WTC11 (cell line): ENCODE results near the gene VDAC1.

Experiments
- E2F4 ChIP-seq: sonication (generic); formaldehyde crosslinking; IDR thresholded peaks from 2 replicates; pipeline ENCODE4 v1.8.1; 2022; ENCODE audit warnings: low read depth, mild to moderate bottlenecking, moderate library complexity, missing genetic modification reagents, borderline replicate concordance
- FOXP1 ChIP-seq: sonication (generic); formaldehyde crosslinking; IDR thresholded peaks from 2 replicates; pipeline ENCODE4 v1.8.0; 2022; ENCODE audit warnings: missing genetic modification reagents, mild to moderate bottlenecking, moderate library complexity, borderline replicate concordance
- GABPB1 ChIP-seq: sonication (generic); formaldehyde crosslinking; IDR thresholded peaks from 2 replicates; pipeline ENCODE4 v1.8.1; 2023; ENCODE audit warnings: mild to moderate bottlenecking, missing genetic modification reagents
- GTF2I ChIP-seq: fragments of 250-450 bp; sonication (Bioruptor Pico); conservative IDR thresholded peaks from 2 replicates; pipeline ENCODE4 v1.4.0; 2021; ENCODE audit warnings: mild to moderate bottlenecking
- JUN ChIP-seq: sonication (generic); formaldehyde crosslinking; IDR thresholded peaks from 2 replicates; pipeline ENCODE4 v1.8.0; 2023; ENCODE audit warnings: mild to moderate bottlenecking, missing genetic modification reagents
- MAX ChIP-seq: sonication (generic); formaldehyde crosslinking; IDR thresholded peaks from 2 replicates; pipeline ENCODE4 v1.8.0; 2022; ENCODE audit warnings: mild to moderate bottlenecking, missing genetic modification reagents
- MLX ChIP-seq: sonication (generic); formaldehyde crosslinking; IDR thresholded peaks from 2 replicates; pipeline ENCODE4 v1.8.1; 2023; ENCODE audit warnings: mild to moderate bottlenecking, missing genetic modification reagents, moderate library complexity
- NFE2L1 ChIP-seq: sonication (generic); formaldehyde crosslinking; IDR thresholded peaks from 2 replicates; pipeline ENCODE4 v1.8.1; 2023; ENCODE audit warnings: missing genetic modification reagents
- PRDM15 ChIP-seq: sonication (generic); formaldehyde crosslinking; IDR thresholded peaks from 2 replicates; pipeline ENCODE4 v1.8.0; 2022; ENCODE audit warnings: missing genetic modification reagents
- RELA ChIP-seq: sonication (generic); formaldehyde crosslinking; IDR thresholded peaks from 2 replicates; pipeline ENCODE4 v1.8.1; 2022; ENCODE audit warnings: missing genetic modification reagents, mild to moderate bottlenecking, borderline replicate concordance
- ZNF416 ChIP-seq: fragments of 250-450 bp; sonication (Bioruptor Pico); IDR thresholded peaks from 2 replicates; pipeline ENCODE4 v1.9.0; 2021; ENCODE audit warnings: mild to moderate bottlenecking, inconsistent platforms
- TF ChIP-seq, protein P1 (sequence below): fragments of 200-600 bp; IDR thresholded peaks from 2 replicates; pipeline ENCODE4 v1.8.0; 2022; ENCODE audit warnings: antibody characterized with exemption
- TF ChIP-seq, protein P2 (sequence below): sonication (generic); formaldehyde crosslinking; IDR thresholded peaks from 2 replicates; pipeline ENCODE4 v1.8.1; 2022; ENCODE audit warnings: mild to moderate bottlenecking, missing genetic modification reagents, moderate library complexity, borderline replicate concordance

GRCh38 chr5:133953568-133954145 lies 51.1 kb downstream of the VDAC1 start:
- TF ChIP-seq JUN (CRISPR knock-in tag) (no peak), GTF2I (no peak), MAX (no peak), E2F4 (CRISPR knock-in tag) (no peak), GABPB1 (CRISPR knock-in tag) (no peak), FOXP1 (no peak), MLX (CRISPR knock-in tag) (no peak), PRDM15 (no peak), NFE2L1 (CRISPR knock-in tag) (no peak), RELA (CRISPR knock-in tag) (no peak), ZNF416 (no peak)
- TF ChIP-seq, protein P1, sequence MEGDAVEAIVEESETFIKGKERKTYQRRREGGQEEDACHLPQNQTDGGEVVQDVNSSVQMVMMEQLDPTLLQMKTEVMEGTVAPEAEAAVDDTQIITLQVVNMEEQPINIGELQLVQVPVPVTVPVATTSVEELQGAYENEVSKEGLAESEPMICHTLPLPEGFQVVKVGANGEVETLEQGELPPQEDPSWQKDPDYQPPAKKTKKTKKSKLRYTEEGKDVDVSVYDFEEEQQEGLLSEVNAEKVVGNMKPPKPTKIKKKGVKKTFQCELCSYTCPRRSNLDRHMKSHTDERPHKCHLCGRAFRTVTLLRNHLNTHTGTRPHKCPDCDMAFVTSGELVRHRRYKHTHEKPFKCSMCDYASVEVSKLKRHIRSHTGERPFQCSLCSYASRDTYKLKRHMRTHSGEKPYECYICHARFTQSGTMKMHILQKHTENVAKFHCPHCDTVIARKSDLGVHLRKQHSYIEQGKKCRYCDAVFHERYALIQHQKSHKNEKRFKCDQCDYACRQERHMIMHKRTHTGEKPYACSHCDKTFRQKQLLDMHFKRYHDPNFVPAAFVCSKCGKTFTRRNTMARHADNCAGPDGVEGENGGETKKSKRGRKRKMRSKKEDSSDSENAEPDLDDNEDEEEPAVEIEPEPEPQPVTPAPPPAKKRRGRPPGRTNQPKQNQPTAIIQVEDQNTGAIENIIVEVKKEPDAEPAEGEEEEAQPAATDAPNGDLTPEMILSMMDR: no peak
- TF ChIP-seq, protein P2, sequence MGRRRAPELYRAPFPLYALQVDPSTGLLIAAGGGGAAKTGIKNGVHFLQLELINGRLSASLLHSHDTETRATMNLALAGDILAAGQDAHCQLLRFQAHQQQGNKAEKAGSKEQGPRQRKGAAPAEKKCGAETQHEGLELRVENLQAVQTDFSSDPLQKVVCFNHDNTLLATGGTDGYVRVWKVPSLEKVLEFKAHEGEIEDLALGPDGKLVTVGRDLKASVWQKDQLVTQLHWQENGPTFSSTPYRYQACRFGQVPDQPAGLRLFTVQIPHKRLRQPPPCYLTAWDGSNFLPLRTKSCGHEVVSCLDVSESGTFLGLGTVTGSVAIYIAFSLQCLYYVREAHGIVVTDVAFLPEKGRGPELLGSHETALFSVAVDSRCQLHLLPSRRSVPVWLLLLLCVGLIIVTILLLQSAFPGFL (CRISPR knock-in tag): no peak
